NK-92 (cell line): ENCODE measurements around the gene TMEM256.

ENCODE experiments used
- DNase-seq: peaks from one replicate; lab custom pipeline; 2025; ENCODE audit not compliant: unreplicated experiment; lab: John Stamatoyannopoulos, UW

Gene TMEM256

DNA sequence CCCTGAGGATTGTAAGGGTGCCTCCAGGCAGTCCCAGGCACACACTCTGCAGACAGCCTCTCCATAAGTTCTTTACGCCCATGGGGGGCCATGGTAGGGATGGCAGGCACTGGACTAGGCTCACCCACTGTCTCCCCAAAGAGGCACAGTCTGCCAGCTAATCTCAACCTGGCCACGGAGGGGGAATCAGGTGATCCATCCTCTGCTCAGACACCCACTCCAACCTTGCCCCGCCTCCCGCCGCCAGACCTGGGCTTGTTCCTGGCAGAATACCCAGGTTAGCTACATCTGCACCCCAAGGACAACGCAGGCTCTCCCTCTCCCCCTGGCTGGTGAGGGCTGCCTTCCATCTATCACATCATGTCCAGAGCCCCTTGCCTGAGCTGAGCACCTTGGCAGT is 5.0 kb upstream of the TMEM256 start:
- DNase-seq = no peak

DNA sequence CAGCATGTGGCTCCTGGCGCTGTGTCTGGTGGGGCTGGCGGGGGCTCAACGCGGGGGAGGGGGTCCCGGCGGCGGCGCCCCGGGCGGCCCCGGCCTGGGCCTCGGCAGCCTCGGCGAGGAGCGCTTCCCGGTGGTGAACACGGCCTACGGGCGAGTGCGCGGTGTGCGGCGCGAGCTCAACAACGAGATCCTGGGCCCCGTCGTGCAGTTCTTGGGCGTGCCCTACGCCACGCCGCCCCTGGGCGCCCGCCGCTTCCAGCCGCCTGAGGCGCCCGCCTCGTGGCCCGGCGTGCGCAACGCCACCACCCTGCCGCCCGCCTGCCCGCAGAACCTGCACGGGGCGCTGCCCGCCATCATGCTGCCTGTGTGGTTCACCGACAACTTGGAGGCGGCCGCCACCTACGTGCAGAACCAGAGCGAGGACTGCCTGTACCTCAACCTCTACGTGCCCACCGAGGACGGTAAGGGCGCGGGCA is 4.4 kb upstream of the TMEM256 start:
- DNase-seq = no peak

DNA sequence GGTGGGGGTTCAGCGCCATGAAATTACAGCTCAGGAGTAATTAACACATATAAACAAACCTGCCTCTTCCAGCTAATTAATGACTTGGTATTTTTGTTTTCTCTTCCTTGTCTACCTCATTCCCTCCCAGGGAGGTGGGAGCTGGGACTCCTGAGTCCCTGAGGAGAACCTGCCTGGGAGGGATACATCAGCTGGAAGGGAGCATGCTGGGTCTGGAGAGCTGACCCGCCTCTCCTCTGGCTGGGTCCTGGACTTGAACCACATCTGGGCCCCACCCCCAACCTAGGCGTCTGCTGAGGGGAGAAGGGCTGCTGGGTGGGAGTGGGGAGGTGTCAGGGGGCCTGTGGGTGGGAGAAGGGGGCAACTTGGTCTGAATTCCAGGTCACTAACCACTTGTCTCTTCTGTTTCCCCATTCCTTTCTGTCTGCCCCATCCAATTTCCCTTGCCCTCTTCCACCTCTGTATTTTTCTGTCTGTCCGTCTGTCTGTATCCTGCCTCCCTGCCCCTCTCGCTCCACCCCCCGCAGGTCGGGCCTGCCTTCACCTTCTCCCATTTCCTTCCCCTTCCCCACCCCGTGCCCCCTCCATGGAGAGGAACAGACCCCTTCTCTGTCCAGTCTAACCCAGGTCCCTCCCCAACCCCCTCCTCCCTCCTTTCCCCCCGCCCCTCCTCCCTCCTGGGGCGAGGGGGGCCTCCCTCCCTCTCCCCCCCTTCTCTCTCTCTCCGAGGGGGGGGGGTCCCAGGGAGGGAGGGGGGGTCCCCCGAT is 3.8 kb upstream of the TMEM256 start, which contains the start of gene NLGN2:
TSS of gene NLGN2 (plus strand) at position 361 of the 767 bp plus-strand sequence. CDS start 411 bp downstream, outside the sequence.
- DNase-seq = no peak

DNA sequence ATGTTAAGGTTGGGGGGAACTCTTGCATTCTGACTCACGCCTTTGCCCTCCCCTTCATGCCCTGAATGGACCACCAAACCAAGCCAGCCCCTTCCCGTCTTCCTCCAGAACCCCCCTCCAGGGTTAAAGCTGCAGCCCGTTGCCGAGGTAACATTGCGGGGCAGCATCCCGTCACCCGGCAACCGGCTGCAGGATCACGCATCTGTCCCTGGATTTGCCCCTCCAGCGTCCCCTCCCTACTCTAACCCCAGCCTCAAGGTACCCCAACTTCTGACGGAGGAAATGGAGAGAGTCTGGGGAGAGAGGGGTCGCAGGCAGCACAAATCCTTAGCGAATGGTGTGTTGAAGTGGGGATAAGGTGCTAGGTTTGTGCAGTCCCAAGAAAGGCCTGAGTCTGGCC is 3.2 kb upstream of the TMEM256 start:
- no peak for DNase-seq

DNA sequence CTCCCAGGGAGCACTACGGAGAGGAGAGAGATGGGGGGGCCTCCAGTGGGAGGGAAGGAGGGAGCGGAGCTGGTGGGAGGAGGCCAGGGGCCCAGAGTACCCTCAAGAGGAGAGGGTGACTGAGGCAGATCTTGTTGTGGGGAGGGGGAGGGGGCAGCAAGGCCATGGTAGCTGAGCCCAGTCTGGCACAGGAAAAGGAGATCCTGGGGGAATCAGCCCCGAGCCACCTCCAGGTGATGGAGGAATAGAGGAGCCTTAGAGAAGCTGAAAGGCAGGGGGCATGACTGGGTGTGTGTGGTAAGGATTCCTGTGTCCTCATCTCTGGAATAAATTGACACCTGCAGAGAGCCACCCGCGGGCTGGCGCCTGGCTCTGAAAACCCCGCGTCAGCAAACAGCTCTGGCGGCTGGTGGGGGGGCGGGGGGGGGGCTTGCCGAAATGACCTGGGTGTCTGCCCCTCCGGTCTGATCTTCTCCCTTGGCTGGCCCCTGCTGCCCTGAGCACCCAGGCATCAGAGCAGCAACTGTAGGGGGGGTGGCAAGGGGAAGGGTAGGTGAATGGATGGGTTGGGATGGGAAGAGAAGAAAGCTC is 2.4 kb upstream of the TMEM256 start:
- no peak for DNase-seq

DNA sequence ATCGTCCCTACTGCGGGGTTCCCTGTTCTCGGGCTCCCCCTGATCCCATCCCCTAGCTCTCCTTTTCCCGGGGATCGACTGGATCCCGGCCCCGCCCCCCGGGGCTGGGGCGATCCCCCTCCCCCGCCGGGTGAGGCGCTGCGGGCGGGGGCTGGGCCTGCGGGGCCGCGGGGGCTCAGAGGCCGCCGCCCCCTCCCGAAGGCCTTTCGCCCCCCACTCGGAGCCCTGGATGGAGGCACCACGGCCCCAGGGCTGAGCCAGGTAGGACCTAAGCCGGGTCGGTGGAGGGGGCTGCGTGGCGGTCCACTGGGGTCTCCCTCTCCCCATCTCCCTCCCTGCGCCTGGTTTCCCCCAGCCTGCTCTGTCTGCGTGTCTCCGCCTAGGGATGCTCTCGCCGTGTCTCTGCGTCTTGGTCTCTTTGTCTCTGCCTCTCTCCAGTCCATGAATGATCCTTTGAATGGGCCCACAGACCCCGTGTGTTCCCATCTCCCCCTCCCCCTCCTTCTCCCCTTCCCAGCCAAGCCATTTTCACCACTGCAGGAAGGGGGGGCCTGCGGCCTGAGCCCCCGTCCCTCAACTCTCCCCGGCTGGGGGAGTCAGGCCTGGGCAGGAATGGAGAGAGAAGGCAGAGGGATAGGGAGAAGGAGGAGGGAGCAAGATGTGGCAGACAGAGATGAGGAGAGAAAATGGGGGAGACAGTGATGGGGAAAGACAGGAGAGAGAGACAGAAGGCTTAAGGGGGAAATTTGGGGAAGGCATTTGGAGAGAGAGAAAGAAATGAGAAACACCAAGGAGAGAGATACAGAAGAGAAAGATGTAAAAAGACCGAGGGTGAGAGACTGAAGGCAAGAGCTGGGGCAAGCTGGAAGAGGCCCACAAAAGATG is 1.7 kb upstream of the TMEM256 start:
- no peak for DNase-seq

DNA sequence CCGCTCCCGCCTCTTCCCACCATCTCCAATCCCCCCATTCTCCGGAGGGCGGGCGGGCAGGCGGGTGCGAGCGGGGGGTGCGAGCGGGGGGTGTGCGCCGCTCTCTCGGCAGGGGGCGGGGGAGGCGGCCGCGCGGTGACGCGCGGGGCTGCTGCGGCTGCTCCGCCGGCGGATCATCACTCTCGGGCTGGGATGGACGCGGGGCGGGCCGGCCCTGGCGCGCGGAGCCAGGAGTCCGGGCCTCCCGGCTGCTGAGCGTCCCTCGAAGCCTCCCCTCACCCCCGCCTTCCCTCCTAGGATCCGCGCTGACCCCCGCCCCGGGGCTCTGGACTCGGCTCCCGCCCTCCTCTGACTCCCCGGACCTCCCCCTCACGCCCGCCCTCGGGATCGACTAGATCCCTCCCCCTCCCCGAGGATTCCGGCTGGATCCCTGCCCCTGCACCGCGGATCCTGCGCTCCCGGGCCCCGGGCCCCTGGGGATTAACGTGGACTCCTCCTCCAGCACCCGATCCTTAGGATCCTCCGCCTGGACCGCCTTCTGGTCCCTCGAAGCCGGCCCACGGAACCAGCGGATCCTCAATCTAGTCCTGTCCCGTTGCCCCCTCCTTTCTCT is 946 bp upstream of the TMEM256 start:
- DNase-seq = no peak

DNA sequence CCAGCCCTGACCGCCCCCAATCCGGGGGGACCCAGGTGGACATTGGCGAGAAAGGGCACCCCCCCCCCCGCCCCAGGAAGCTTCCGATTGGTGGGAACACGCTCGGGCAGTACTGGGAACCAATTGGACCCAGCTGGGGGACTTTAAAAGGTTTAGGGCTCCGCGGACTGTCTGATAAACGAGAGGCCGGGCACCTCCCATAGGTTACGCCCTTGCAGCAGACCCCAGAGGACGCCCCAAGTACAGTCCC is 245 bp downstream of the TMEM256 start:
- DNase-seq = no peak

DNA sequence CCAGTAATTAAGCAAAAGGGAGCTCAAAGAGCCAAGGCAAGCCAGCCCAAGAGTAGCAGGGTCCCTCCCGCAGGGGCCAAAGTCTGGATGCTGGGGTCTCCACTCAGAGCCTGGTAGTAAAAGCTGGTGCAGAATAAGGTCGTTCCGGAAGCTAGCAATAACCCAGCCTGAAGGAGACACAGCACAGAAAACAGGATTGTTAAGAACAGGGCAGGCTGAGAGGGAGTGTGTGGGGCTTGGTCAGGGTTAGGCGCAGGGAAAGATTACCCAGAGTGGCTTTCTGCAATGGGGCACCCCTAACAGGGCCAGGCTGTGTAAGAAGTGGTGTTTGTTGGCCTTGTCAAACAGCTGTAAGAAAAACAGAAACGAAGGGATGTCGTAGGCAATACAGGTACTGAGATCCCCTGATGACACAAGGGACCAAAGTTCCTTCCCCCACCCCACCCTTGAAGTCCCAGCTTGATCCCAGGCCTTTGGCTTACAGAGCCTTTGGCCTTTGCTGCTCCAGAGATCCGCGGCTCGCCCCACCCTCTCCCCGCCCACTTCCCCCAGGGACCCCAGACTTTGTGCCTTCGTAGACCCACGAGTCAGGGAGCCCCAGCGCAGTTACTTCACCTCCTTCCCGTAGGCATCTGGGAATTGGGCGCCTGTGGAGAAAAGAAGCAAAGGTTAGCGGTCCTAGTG is 712 bp downstream of the TMEM256 start:
- no peak for DNase-seq

DNA sequence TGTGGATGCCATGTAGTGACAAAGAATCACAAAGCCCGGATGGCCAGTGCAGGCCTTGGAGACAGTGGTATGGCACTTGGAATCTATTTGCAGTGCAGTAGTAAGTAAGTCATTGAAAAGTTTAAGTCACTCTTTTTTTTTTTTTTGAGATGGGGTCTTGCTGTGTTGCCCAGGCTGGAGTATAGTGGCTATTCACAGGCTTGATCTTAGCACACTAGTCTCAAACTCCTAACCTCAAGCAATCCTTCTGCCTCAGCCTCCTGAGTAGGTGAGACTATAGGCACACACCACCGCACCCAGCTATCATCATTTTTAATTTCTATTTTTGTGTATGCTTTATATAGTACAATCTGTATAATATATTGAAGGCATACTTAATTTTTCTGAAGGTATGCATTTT is 5.3 kb downstream of the TMEM256 start:
- no peak for DNase-seq

DNA sequence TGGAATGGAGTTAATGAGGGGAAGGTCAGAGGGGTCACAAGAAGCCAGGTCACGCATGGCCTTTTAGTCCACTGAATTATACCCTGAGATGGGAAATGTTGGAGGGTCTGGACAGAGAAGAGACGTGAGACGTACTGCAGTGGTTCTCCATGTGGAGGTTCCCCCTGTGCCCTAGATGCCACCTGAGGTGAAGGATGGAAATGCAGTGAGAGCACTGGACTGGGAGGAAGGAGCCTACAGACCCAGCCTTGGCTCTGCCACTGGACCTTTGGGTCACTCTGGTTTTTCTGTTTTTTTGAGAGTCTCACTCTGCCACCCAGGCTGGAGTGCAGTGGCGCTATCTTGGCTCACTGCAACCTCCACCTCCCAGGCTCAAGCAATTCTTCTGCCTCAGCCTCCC is 7.8 kb downstream of the TMEM256 start:
- no peak for DNase-seq

DNA sequence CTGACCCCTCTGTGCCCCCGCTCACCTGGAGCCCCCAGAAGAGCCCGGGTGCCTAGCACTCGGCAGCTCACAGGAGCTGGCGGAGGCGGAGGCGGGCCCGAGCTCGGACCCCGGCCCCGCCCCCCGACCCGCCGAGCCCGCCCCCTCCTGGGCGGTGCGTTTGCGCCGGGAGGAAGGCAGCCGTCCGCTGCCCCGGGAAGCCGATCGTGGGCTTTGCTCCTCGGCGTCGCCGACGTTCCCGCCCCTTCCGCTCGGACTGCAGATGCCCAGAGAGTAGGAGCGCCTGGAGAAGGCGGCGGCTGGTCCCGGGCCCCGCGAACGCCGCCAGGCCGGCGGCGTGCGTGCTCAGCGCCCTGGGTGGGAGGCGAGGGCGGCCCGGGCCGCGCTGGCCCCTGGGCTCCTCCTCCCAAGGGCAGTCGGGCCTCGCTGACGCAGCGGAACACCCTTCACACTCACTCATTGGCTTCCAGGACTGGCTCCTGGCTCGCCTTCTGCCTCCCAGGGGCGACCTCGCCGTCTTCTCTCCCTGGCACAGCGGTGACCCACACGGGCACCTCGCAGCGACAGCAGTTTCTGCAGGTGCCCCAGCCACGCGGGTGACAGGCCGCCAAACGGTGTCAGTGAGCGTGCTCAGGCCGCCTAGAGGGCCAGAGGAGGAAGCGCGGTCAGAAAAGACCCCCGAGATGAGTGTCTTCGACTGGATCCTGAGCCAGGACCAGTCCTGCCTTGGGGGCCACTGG is 9.3 kb downstream of the TMEM256 start, which contains the start of gene PLSCR3:
TSS of gene PLSCR3 (minus strand) at position 74 of the 740 bp plus-strand sequence. CDS start 415 bp downstream, outside the sequence.
- no peak for DNase-seq

DNA sequence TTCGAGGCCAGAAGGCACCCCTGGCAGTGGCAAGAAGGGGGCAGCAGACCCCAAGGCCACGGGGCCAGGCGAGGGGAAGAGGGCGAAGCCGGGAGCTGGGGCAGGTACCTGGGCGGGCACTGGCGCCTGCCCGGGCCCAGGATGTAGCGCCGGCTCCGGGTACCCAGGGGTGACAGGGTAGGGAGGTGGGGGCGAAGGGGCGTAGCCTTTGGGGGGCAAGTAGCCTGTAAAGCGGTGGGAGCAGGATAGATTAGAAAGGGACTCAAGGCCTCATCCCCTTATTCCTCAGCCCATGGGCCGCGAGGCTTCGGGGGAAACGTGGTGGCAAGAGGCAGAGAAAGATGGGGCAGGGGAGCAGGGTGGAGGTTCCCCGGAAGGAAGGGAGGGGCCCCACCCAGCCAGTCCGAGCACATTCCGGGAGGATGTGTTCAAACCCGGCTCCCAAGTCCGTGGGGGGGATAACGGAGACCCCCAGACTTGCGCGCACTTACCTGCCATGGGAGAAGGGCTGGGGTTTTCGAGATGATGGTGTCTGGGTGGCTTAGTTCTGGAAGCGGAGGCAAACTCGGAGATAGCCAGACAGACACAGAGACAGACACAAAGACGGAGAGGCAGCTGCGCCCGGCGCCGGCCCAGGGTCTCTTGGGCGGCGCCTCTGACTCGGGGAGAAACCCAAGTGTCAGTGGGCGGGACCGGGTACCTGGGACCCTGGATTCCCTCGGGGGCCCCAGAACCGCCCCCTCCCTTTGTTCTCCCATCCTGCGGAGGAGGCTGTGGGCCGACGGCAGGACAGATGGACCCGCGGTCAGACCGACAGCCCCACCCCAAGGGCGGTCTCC is 10.1 kb downstream of the TMEM256 start:
- no peak for DNase-seq

DNA sequence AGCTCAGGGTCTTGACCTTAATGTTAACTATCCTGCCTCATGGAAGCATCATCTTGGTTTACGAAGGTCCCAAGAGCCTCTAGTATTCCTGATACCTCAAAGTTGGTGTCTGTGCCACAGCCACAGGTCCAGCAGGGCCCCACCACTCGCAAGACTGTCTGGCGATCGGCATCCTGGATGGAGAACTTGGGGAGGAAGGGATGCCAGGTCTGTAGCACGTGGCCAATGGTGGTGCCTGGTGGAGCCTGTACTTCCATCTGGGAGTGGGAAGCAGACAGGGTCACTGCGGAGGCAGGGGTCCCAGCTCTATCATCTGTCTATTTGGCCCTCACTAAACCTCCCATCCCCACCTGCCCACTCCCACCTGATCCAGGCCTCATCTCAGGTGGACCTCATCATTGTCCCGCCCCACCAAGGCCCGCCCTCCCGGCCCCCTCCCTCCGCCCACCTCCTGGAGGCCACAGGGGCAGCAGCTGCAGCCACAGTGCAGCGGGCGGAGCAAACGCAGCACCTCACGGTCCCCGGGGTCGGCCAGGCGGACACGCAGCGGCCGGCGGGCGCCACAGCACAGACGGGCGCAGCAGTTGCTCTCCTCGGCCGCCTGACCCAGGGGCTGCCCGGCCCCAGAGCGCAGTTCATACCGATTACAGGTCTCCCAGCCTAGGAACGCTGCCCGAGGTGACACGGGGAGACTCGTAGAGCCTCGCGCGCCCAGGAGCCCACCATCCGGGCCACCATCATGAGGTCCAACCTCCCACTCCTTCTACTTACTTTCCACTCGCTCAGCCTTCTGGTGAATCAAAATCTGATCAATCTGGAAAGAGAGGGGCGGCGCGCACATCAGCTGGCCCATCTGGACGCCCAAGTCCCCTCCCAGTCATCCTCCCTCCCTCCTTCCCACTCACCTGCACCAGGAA is 10.9 kb downstream of the TMEM256 start:
- DNase-seq = no peak

DNA sequence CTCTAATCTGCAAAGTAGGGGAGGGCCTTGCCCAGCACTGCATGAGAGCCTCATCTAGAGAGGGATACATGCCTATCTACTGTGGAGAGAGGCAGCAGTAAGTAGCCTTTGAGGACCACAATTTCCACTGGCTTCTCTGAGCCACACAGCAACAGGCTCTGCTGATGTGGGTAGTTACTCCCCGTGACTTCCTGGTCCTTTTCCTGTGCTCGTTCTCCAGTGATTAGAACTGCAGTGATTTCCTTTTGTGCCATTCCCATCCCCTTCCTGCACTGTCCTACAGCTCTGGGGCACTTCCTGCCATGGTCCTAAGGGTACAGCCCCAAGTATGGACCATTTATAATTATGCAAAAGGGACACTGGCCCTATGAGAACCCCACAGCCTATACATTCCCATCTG is 12.6 kb downstream of the TMEM256 start:
- DNase-seq = no peak

DNA sequence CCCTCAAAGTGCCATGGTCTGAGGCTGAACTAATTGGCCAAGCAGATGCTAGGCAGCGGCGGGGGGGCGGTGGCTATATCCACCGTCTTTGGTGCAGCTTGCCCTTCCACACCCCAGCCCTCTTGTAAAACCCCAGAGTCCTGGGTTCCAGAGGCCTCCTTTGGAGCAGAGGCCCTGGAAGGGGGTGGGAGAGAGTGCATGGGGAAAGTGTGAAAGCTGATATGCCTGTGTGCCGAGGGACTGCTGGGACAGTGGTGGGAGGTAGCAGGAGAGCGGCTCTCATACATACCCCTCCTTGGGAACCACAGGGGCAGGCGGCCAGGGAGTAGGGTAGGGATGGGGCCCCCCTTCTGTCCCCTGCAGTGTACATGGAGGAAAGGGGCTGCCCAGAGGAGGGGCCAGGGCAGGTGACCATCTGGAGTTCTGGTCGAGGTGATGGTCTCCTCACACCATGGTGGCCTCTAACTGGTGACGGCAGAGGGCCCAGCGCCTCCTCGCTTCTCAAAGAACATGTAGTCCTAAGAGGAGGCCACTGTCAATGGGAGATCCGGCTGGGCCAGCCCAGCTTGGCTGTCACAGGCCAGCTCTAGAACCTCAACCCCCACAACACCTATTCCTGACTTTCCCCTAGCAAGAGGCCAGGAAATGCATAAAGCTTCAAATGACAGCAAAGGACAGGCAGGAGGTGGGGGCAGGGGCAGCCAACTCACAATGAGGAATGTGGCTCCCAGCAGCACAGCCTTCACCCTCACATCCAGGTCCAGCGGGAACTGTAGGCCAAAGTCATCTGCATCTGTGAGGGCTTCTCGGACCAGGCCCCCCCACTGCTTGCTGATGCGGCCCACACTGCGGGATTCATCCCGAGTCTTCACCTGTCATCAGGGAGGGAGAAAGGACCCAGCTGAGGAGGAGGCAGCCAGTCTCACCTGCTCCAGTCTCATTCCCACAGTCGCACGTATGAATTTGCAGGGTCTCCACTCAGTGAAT is 13.7 kb downstream of the TMEM256 start:
- no peak for DNase-seq

DNA sequence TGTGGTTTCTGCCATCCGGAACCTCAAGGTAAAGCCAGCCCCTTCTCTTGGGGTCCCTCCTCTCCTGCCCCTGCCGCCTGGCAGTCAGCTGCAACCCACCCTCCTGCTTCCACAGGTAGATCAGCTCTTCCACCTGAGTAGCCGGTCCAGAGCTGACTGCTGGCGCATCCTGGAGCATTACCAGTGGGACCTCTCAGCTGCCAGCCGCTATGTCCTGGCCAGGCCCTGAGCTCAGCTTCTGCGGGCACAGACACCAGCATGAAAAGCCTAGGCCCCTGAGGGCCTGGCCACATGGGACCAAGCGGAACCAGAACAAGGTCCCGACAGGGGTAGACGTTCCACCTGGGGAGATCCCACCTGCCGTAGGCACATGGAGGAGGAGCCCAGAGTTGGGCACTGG is 15.0 kb downstream of the TMEM256 start:
- no peak for DNase-seq
